GM04503 (cell line): ENCODE results near the gene CSF2RB.

ENCODE experiments used
- DNase-seq: peaks from one replicate; pipeline ENCODE4 v3.0.0-alpha.2; 2012; ENCODE audit warnings: low read depth

The CSF2RB gene

GRCh38 chr22:36891646-36892045 is 21.8 kb upstream of the CSF2RB start:
- no peak for DNase-seq

- no peak for DNase-seq
These were observed 21.1 kb upstream of the CSF2RB start for GRCh38 chr22:36892292-36892691.

DNA sequence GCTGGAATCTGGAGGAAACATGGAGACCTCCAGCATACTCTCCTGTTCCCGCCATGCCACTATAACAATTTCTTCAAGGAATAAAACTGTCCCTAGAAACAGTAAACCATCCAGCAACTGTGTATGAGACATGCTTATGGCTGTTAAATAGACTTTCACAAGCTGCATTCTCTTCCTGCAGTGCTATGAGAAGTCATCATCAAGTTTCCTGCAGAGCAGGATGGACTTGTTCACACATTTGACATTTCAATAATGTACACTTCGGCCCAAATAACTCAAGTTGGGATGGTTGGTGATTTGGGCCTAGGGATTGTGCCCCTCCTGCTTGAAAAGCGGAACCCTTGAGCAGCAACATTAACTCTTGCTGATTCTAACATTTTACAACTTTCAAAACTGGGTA is 20.2 kb upstream of the CSF2RB start:
- DNase-seq, result no peak

DNA sequence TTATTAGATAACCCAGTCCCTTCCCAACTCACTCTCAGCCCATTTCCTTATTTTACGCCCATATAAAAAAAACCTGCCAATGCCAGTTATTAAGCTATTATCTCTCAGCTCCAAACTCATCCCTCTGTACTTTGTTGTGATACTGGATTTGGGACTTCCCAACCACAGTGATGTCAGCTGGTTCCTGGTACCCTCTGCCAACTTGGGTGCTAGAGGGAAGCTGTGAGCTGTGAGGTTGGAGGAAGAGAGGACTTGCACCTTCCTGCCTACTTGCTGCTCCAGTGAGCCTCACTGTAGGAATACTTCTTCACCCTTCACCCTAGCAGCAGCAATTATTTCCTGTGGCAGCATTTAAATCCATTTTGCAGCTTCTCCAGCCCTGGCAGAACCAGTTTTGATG is 19.2 kb upstream of the CSF2RB start:
- DNase-seq, result no peak

DNA sequence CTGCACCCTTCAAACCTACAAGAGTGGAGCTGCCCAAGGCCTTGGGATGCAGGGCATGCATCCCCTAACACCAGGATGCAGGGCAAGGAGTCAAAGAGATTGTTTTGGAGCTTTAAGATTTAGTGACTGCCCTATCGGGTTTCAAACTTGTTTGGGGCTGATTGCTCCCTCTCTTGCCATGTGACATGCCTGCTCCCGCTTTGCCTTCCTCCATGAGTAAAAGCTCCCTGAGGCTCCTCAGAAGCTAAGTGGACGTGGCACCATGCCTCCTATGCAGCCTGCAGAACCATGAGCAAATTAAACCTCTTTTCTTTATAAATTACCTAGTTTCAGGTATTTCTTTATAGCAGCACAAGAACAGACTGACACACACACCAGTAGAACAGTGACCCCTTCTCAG is 15.8 kb upstream of the CSF2RB start:
- no peak for DNase-seq

GRCh38 chr22:36898690-36899089 is 14.7 kb upstream of the CSF2RB start:
- DNase-seq, result no peak

- no peak for DNase-seq
These were observed 13.9 kb upstream of the CSF2RB start for GRCh38 chr22:36899498-36899897.

DNA sequence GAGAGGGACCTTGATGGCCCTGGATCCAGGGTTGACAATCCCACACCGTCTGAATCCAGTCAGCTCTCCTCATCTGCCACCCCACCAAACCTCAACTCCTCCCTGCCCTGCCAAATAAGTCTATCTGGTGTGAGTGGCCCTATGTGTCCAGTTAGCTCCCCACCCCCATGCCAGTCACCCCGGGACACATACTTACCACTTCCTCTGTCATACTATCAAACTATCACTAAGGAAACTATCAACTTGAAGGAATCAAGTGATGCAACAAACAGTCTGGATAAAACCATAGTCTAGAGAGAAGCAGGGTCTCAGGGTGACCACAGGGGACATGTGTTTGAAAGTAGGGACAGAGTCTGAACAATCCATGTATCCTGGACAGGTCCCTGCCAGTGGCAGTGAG is 13.2 kb upstream of the CSF2RB start:
- no peak for DNase-seq

GRCh38 chr22:36900880-36901279 is 12.5 kb upstream of the CSF2RB start:
- DNase-seq, result no peak

DNA sequence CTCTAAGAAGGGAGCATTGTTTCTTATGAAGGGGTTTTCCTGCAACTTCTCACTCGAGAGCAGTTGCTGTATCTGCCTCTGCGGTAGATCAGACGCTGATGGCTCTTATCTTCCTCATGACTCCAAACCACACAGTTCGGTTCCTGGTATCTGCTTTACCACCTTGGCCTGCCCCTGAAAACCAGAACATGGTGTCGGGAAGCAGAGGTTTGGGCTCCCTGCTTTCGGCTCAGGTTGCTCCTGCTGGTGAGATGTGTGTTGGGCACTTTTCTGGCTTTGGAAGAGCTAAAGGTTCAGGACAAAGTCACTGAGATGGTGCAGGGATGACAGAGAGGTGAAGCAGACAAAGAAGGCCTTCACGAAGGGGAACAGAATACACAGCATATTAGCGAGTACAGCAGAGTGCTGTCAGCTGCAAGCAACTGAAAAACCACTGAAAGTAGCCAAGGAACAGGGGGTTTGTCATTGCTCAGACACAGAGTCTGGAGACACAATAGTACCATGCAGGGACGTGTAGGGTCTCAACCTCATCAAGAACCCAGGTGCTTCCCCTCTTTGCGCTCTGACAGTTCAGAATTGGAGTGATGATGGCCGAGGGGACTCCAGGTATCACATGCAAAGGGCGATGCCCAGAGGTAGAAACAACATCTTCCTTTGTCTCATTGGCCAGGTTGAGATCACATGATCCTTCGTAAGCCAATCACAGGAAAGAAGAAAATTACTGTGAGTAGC is 11.9 kb upstream of the CSF2RB start:
- DNase-seq, result no peak

GRCh38 chr22:36902143-36902926 is 11.1 kb upstream of the CSF2RB start:
- no peak for DNase-seq

- DNase-seq, result no peak
These were observed 9.1 kb upstream of the CSF2RB start for GRCh38 chr22:36904260-36904880.

- DNase-seq, result no peak
These were observed 5.9 kb upstream of the CSF2RB start for GRCh38 chr22:36907253-36908195.

- peak; percentile 21 for DNase-seq
These were observed 3.0 kb upstream of the CSF2RB start for GRCh38 chr22:36910461-36910860.

DNA sequence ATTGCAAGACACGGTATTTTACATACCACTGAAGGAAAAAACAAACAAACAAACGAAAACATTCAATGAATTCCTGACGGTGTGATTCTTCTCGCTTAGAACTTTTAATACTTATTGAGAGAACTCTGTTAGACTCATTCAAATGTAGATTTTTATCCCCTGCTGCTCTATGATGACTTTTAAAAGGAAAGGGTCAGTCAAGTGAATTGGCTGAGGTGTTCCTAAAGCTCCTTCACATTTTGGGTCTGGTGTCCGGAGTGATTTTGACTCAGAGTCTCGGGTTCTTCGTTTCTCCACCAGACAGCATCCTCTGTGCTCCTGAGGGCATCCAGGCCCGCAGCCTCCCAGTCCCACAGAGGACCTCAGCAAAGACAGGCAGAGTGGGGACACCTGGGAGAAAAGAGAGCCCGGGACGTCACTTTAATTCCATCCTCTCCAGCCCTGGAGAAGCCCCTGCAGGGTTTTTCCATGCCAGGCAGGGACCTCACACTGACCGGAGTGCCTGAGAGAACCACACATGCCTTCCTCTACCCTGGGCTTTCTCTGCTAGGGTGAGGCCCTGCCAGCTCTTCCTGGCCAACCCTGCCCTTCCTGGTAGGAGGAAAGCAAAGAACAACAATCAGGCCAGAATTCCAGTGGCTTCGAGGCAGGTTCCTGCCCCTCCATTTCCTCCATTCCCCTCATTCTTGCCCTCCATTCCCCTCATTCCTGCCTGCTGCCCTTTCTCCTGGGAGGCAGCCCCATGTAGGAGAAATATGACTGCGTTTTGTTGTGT is 1.4 kb upstream of the CSF2RB start:
- DNase-seq, result peak; percentile 19

DNA sequence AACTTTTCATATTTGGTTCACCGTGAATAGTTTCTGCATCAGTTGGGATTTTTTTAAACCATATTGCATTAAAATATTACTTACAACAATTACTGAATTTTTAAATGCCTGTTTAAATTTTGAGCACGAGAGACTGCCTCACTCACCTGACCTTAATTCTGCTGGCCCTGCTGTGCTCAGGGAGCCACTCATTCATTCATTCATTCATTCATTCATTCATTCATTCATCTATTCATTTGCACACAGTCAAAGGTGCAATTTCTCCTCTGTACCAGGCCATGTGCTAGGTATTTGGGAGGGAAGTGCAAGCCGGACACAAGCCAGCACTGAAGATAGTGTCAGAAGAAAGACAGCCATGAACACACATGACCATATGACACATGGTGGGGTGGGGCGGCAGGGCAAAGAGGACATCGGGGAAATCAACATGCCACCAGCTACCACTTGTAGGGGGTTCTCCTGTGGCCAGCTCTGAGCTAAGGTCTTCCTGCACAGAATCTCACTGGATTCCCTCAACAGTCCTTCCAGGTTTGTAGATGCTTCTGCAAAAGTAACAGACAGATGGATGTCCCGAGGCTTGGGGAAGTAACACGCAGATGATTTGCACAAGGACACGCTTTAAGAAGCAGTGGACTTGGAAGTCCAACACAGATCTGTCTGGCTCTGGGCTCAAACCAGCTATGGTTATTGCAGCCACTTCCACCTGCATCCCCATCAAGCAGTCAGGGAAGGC is 568 bp upstream of the CSF2RB start:
- no peak for DNase-seq

DNA sequence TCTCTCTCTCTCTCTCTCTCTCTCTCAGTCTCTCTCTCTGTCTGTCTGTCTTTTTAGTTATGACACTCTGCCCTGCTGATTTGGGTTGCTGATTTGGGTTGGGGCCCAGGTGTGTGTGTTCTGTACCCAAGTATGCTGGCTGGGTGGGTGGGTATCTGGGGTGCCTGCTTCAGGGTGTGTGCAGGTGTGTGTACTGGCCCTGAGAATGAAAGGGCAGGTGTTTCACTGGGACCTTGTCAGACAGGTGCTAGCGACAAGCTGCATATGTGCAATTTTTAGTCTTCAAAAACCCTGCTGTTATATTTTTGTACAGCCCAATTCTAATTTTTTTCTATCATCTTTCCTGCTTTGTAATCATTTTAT is 943 bp downstream of the CSF2RB start:
- no peak for DNase-seq

GRCh38 chr22:36916034-36916433 is 2.6 kb downstream of the CSF2RB start:
- DNase-seq, result no peak

DNA sequence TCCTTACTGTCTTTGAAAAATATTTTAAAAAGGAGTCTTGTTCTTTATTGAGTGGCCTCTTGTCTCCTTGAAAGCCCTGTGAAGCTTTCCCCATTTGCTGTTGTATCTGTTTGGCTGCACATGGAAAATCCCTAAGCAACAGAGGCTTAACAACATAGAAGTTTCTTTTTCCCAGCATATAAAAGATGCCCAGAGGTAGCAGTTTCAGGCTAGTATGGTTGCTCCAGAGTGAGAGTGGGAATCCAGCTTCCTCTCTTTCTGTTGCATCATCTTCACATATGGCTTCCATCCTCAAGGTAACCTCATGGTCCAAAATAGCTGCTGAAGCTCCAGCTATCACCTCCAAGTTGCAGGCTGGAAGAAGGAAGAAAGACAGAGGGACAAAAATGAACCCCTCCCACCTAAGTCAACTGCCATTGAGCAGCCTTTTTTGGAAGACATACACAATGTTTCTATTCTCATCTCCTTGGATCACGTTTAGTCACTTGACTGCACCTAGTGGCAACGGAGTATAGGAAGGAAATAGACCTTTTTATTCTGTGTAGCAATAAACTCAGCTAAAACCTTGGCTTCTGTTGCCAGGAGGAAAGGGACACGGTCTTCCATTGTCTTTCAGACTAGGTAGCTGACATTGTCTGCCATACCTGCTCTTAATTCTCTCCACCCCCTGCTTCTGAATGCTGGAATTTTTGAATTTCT is 5.3 kb downstream of the CSF2RB start:
- DNase-seq, result no peak
